Gastroesophageal sphincter (tissue), 3 donors: ENCODE measurements around the gene POR.

Source experiments
- EP300 ChIP-seq: sonication (generic); formaldehyde crosslinking; IDR thresholded peaks from one replicate; pipeline ENCODE4 v1.6.1; 2017; ENCODE audit warnings: antibody characterized with exemption, mild to moderate bottlenecking
- POLR2A ChIP-seq, 2 donors: fragments of 450-650 bp; IDR thresholded peaks; one replicate each; pipeline ENCODE4 v1.6.1; 2017; ENCODE audit warnings: antibody characterized with exemption in 2 of 2, mild to moderate bottlenecking in 2 of 2, moderate library complexity in 1 of 2
- TF ChIP-seq, protein P1 (sequence below), 4 experiments: fragments of 200-600 bp in 2 of 4; fragments of 450-650 bp in 2 of 4; sonication (generic) in 1 of 4; IDR thresholded peaks; one replicate each; pipeline ENCODE4 v1.5.1; 2017 to 2019; ENCODE audit warnings: antibody characterized with exemption in 4 of 4, mild to moderate bottlenecking in 2 of 4, moderate library complexity in 2 of 4

DNA sequence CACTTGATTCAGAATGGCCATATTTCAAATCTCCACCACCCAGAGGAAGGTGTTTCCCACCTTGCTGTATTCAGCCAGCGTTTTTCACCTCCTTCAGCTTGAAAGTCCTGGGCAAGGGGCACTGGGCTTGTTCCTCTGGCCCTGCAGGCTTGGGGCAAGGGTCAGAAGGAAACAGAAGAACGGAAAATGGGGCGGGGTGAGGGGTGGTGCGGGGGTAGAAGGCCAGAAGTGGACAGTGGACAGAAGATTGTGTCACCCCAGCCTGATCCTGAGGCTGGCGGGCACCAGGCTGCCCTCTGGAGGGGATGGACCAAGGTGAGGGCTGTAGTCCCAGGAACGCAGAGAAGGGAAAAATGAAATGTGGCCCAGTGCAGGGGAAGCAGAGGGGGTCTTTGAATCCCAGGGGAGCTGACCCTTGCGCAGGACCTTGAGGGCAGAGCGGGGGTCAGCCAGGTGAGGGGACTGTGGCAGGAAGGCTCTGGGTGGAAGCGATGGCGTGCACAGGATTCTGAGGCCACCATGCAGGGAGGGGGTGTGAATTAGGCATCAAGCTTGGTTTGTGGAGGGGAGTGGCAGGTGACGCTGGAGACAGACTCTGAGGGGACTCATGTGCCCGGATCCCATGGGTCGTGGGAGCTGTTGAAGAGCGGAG lies 56.5 kb downstream of the POR start:
- TF ChIP-seq EP300 (no peak), POLR2A (IDR thresholded peaks at IDR 0.05) (no peak)
- TF ChIP-seq, protein P1, sequence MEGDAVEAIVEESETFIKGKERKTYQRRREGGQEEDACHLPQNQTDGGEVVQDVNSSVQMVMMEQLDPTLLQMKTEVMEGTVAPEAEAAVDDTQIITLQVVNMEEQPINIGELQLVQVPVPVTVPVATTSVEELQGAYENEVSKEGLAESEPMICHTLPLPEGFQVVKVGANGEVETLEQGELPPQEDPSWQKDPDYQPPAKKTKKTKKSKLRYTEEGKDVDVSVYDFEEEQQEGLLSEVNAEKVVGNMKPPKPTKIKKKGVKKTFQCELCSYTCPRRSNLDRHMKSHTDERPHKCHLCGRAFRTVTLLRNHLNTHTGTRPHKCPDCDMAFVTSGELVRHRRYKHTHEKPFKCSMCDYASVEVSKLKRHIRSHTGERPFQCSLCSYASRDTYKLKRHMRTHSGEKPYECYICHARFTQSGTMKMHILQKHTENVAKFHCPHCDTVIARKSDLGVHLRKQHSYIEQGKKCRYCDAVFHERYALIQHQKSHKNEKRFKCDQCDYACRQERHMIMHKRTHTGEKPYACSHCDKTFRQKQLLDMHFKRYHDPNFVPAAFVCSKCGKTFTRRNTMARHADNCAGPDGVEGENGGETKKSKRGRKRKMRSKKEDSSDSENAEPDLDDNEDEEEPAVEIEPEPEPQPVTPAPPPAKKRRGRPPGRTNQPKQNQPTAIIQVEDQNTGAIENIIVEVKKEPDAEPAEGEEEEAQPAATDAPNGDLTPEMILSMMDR (IDR thresholded peaks at IDR 0.05) = no peak
